Measurements from ENCODE around the gene SNORC. TPM values are rescaled to one million over a fixed set of nuclear protein-coding genes. Genes with fewer than 3 reads are reported as not detected.

The SNORC gene
- total RNA-seq, 3 donors from 2014 or later, result 0.32 to 23.1 (median 9.2) TPM

- no peaks in the 10 kb centered on the region for H3K4me1 ChIP-seq
- intact Hi-C loops (cut with DNase I; ENCODE audit: low total_unique reads), result no loop called here
- no peak overlapping the region for H3K4me3 ChIP-seq
- H3K9me3 ChIP-seq, result no peaks in the 10 kb centered on the region
- H3K27ac ChIP-seq, result no peak overlapping the region
- no peaks in the 10 kb centered on the region for H3K27me3 ChIP-seq
- no peak for TF ChIP-seq CTCF (IDR thresholded peaks at IDR 0.05)
- TF ChIP-seq POLR2AphosphoS5 (IDR thresholded peaks at IDR 0.05), result no peak
- TF ChIP-seq POLR2A (IDR thresholded peaks at IDR 0.05), result no peak
- DNase-seq (ENCODE audit: low spot score in 2 of 2), result no peak
- no peaks in the 10 kb centered on the region for H3K36me3 ChIP-seq
Measured at GRCh38 chr2:232866104-232866503, 4.0 kb upstream of the SNORC start.

- Histone ChIP-seq H3K36me3 (no peaks in the 10 kb centered on the region), H3K27ac (peak overlapping the region in 1 of 2 donors; percentile 34), H3K4me1 (no peaks in the 10 kb centered on the region), H3K27me3 (no peaks in the 10 kb centered on the region), H3K9me3 (no peaks in the 10 kb centered on the region), H3K4me3 (peak overlapping the region in 1 of 3 donors; percentile 31)
- intact Hi-C loops (cut with DNase I; ENCODE audit: low total_unique reads), result no loop called here
- TF ChIP-seq POLR2AphosphoS5 (IDR thresholded peaks at IDR 0.05), result no peak
- TF ChIP-seq CTCF (IDR thresholded peaks at IDR 0.05), result no peak
- no peak for TF ChIP-seq POLR2A (IDR thresholded peaks at IDR 0.05)
- peak in 1 of 2 donors; percentile 10 for DNase-seq (ENCODE audit: low spot score in 2 of 2)
Measured at GRCh38 chr2:232869138-232870017, 686 bp upstream of the SNORC start.

- TF ChIP-seq CTCF (IDR thresholded peaks at IDR 0.05) (no peak), POLR2A (IDR thresholded peaks at IDR 0.05) (no peak), POLR2AphosphoS5 (IDR thresholded peaks at IDR 0.05) (no peak)
- H3K9me3 ChIP-seq, result no peaks in the 10 kb centered on the region
- H3K27me3 ChIP-seq, result no peaks in the 10 kb centered on the region
- intact Hi-C loops (cut with DNase I; ENCODE audit: low total_unique reads), result no loop called here
- DNase-seq (ENCODE audit: low spot score in 2 of 2), result peak in 1 of 2 donors; percentile 15
- H3K36me3 ChIP-seq, result no peaks in the 10 kb centered on the region
- no peaks in the 10 kb centered on the region for H3K4me1 ChIP-seq
- H3K27ac ChIP-seq, result peak overlapping the region; percentile 86 to 91
- H3K4me3 ChIP-seq, result peak overlapping the region in 2 of 3 donors; percentile 13 to 31
Measured at GRCh38 chr2:232870766-232871371, 805 bp downstream of the SNORC start.

GRCh38 chr2:232871418-232871834 is 1.4 kb downstream of the SNORC start:
- no peak for TF ChIP-seq CTCF (IDR thresholded peaks at IDR 0.05)
- DNase-seq (ENCODE audit: low spot score in 2 of 2), result no peak
- Histone ChIP-seq H3K27ac (peak overlapping the region; percentile 86 to 91), H3K4me3 (peak overlapping the region in 2 of 3 donors; percentile 7 to 31), H3K4me1 (no peaks in the 10 kb centered on the region), H3K36me3 (no peaks in the 10 kb centered on the region), H3K9me3 (no peaks in the 10 kb centered on the region), H3K27me3 (no peaks in the 10 kb centered on the region)
- intact Hi-C loops (cut with DNase I; ENCODE audit: low total_unique reads), result no loop called here
